Measurements from ENCODE around the gene EPHB6.

Gene EPHB6

GRCh38 chr7:142866361-142867096, 11.7 kb downstream of the EPHB6 start:
- H3K9ac ChIP-seq (ENCODE audit: low read depth, low read length): no peak overlapping the region

GRCh38 chr7:142867097-142867378, 12.2 kb downstream of the EPHB6 start:
- Histone ChIP-seq H3K9me3 (ENCODE audit: insufficient read depth, low read depth, low read length) (no peaks in the 10 kb centered on the region), H3K4me1 (ENCODE audit: insufficient read depth, low read length) (peaks cover 12% of the 10 kb centered on the region; the same call in 1 of the 2 replicates), H3K27me3 (ENCODE audit: insufficient read depth, low read length) (no peaks in the 10 kb centered on the region), H3K4me3 (ENCODE audit: low read length) (no peak overlapping the region), H3K9ac (ENCODE audit: low read depth, low read length) (no peak overlapping the region), H3K36me3 (ENCODE audit: insufficient read depth, low read depth, low read length) (peaks cover 3% of the 10 kb centered on the region), H3K27ac (ENCODE audit: low read length) (no peak overlapping the region)

More at GRCh38 chr7:142866361-142867096, 11.7 kb downstream of the EPHB6 start:
- no peaks in the 10 kb centered on the region for H3K9me3 ChIP-seq (ENCODE audit: insufficient read depth, low read depth, low read length)
- no peak overlapping the region for H3K27ac ChIP-seq (ENCODE audit: low read length)
- peaks cover 3% of the 10 kb centered on the region for H3K36me3 ChIP-seq (ENCODE audit: insufficient read depth, low read depth, low read length)
- no peak overlapping the region for H3K4me3 ChIP-seq (ENCODE audit: low read length)
- H3K27me3 ChIP-seq (ENCODE audit: insufficient read depth, low read length): no peaks in the 10 kb centered on the region
- H3K4me1 ChIP-seq (ENCODE audit: insufficient read depth, low read length): peaks cover 16% of the 10 kb centered on the region; the same call in 1 of the 2 replicates

GRCh38 chr7:142867398-142868187, 12.7 kb downstream of the EPHB6 start:
- H3K27me3 ChIP-seq (ENCODE audit: insufficient read depth, low read length): no peaks in the 10 kb centered on the region
- H3K9me3 ChIP-seq (ENCODE audit: insufficient read depth, low read depth, low read length): no peaks in the 10 kb centered on the region
- H3K9ac ChIP-seq (ENCODE audit: low read depth, low read length): no peak overlapping the region
- H3K36me3 ChIP-seq (ENCODE audit: insufficient read depth, low read depth, low read length): peaks cover 3% of the 10 kb centered on the region
- no peak overlapping the region for H3K27ac ChIP-seq (ENCODE audit: low read length)
- H3K4me3 ChIP-seq (ENCODE audit: low read length): no peak overlapping the region
- H3K4me1 ChIP-seq (ENCODE audit: insufficient read depth, low read length): peaks cover 7% of the 10 kb centered on the region; the same call in 1 of the 2 replicates

GRCh38 chr7:142868188-142868985, 13.5 kb downstream of the EPHB6 start:
- Histone ChIP-seq H3K27ac (ENCODE audit: low read length) (no peak overlapping the region), H3K27me3 (ENCODE audit: insufficient read depth, low read length) (no peaks in the 10 kb centered on the region), H3K4me1 (ENCODE audit: insufficient read depth, low read length) (no peaks in the 10 kb centered on the region)

GRCh38 chr7:142868986-142869415, 14.1 kb downstream of the EPHB6 start:
- Histone ChIP-seq H3K4me3 (ENCODE audit: low read length) (no peak overlapping the region), H3K9ac (ENCODE audit: low read depth, low read length) (no peak overlapping the region), H3K36me3 (ENCODE audit: insufficient read depth, low read depth, low read length) (peaks cover 3% of the 10 kb centered on the region; the same call in 1 of the 2 replicates)

More at GRCh38 chr7:142868188-142868985, 13.5 kb downstream of the EPHB6 start:
- H3K36me3 ChIP-seq (ENCODE audit: insufficient read depth, low read depth, low read length): peaks cover 3% of the 10 kb centered on the region; the same call in 1 of the 2 replicates
- no peaks in the 10 kb centered on the region for H3K9me3 ChIP-seq (ENCODE audit: insufficient read depth, low read depth, low read length)
- H3K9ac ChIP-seq (ENCODE audit: low read depth, low read length): no peak overlapping the region
- H3K4me3 ChIP-seq (ENCODE audit: low read length): no peak overlapping the region

GRCh38 chr7:142869434-142869833, 14.6 kb downstream of the EPHB6 start:
- Histone ChIP-seq H3K27me3 (ENCODE audit: insufficient read depth, low read length) (no peaks in the 10 kb centered on the region), H3K4me1 (ENCODE audit: insufficient read depth, low read length) (no peaks in the 10 kb centered on the region), H3K36me3 (ENCODE audit: insufficient read depth, low read depth, low read length) (peaks cover 3% of the 10 kb centered on the region; the same call in 1 of the 2 replicates), H3K9ac (ENCODE audit: low read depth, low read length) (no peak overlapping the region), H3K27ac (ENCODE audit: low read length) (no peak overlapping the region), H3K9me3 (ENCODE audit: insufficient read depth, low read depth, low read length) (no peaks in the 10 kb centered on the region), H3K4me3 (ENCODE audit: low read length) (no peak overlapping the region)

More at GRCh38 chr7:142868986-142869415, 14.1 kb downstream of the EPHB6 start:
- Histone ChIP-seq H3K27me3 (ENCODE audit: insufficient read depth, low read length) (no peaks in the 10 kb centered on the region), H3K27ac (ENCODE audit: low read length) (no peak overlapping the region), H3K4me1 (ENCODE audit: insufficient read depth, low read length) (no peaks in the 10 kb centered on the region), H3K9me3 (ENCODE audit: insufficient read depth, low read depth, low read length) (no peaks in the 10 kb centered on the region)

- H3K27me3 ChIP-seq (ENCODE audit: insufficient read depth, low read length): no peaks in the 10 kb centered on the region
- H3K4me1 ChIP-seq (ENCODE audit: insufficient read depth, low read length): no peaks in the 10 kb centered on the region
- no peak overlapping the region for H3K27ac ChIP-seq (ENCODE audit: low read length)
- H3K4me3 ChIP-seq (ENCODE audit: low read length): no peak overlapping the region
- peaks cover 3% of the 10 kb centered on the region; the same call in 1 of the 2 replicates for H3K36me3 ChIP-seq (ENCODE audit: insufficient read depth, low read depth, low read length)
- no peak overlapping the region for H3K9ac ChIP-seq (ENCODE audit: low read depth, low read length)
- H3K9me3 ChIP-seq (ENCODE audit: insufficient read depth, low read depth, low read length): no peaks in the 10 kb centered on the region
Measured at GRCh38 chr7:142870147-142870559, 15.3 kb downstream of the EPHB6 start.

GRCh38 chr7:142870566-142871259, 15.8 kb downstream of the EPHB6 start:
- Histone ChIP-seq H3K4me3 (ENCODE audit: low read length) (no peak overlapping the region), H3K9ac (ENCODE audit: low read depth, low read length) (no peak overlapping the region), H3K36me3 (ENCODE audit: insufficient read depth, low read depth, low read length) (peaks cover 3% of the 10 kb centered on the region; the same call in 1 of the 2 replicates), H3K27ac (ENCODE audit: low read length) (no peak overlapping the region), H3K27me3 (ENCODE audit: insufficient read depth, low read length) (no peaks in the 10 kb centered on the region), H3K4me1 (ENCODE audit: insufficient read depth, low read length) (no peaks in the 10 kb centered on the region), H3K9me3 (ENCODE audit: insufficient read depth, low read depth, low read length) (no peaks in the 10 kb centered on the region)

- Histone ChIP-seq H3K4me1 (ENCODE audit: insufficient read depth, low read length) (no peaks in the 10 kb centered on the region), H3K9me3 (ENCODE audit: insufficient read depth, low read depth, low read length) (no peaks in the 10 kb centered on the region), H3K9ac (ENCODE audit: low read depth, low read length) (no peak overlapping the region), H3K4me3 (ENCODE audit: low read length) (no peak overlapping the region), H3K27ac (ENCODE audit: low read length) (no peak overlapping the region), H3K27me3 (ENCODE audit: insufficient read depth, low read length) (no peaks in the 10 kb centered on the region), H3K36me3 (ENCODE audit: insufficient read depth, low read depth, low read length) (peaks cover 3% of the 10 kb centered on the region; the same call in 1 of the 2 replicates)
Measured at GRCh38 chr7:142871260-142872105, 16.6 kb downstream of the EPHB6 start.

- no peaks in the 10 kb centered on the region for H3K4me1 ChIP-seq (ENCODE audit: insufficient read depth, low read length)
- H3K36me3 ChIP-seq (ENCODE audit: insufficient read depth, low read depth, low read length): peaks cover 3% of the 10 kb centered on the region; the same call in 1 of the 2 replicates
- no peak overlapping the region for H3K27ac ChIP-seq (ENCODE audit: low read length)
- H3K27me3 ChIP-seq (ENCODE audit: insufficient read depth, low read length): no peaks in the 10 kb centered on the region
- H3K4me3 ChIP-seq (ENCODE audit: low read length): no peak overlapping the region
- no peaks in the 10 kb centered on the region for H3K9me3 ChIP-seq (ENCODE audit: insufficient read depth, low read depth, low read length)
- H3K9ac ChIP-seq (ENCODE audit: low read depth, low read length): no peak overlapping the region
Measured at GRCh38 chr7:142872106-142872675, 17.3 kb downstream of the EPHB6 start.
